Activated T-cell treated with anti-CD3 and anti-CD28 coated beads for 24 hours (primary cell): ENCODE measurements around the gene STXBP4.

Experiments used
- DNase-seq: peaks from one replicate; pipeline ENCODE4 v3.0.0-alpha.2; 2020; ENCODE audit warnings: low read depth

Gene STXBP4

DNA sequence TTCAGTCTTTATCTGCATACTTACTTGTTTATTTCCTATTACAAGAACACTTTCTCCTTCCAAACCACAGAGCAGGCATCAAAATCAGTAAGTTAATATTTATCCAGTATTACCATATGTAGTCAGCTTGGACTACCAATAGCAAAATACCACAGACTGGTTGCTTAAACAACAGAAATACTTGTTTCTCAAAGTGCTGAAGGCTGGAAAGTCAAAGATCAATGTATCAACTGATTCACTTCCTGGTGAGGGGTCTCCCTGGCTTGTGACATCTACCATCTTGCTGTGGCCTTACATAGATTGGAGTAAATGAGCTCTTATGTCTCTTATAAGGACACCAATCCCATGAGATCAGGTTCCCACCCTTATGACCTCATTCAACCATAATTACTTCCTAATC lies 2.6 kb downstream of the STXBP4 start:
- no peak for DNase-seq

DNA sequence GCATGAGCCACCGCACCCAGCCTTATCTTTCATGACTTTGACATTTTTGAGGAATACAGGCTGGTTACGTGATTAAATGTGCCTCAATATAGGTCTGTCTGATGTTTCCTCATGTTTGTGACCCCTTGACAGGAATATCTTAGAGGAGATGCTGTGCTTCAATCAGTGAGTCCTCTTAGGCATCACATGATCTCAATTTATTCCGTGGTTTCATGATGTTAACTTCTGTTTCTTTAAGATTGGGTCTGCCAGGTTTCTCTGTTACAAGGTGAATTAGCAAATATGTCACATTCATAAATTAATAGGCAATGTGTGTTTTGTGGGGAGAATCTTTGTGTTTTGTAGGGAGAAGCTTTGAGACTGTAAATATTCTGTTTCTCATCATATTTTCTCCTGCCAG lies 3.3 kb downstream of the STXBP4 start:
- no peak for DNase-seq

DNA sequence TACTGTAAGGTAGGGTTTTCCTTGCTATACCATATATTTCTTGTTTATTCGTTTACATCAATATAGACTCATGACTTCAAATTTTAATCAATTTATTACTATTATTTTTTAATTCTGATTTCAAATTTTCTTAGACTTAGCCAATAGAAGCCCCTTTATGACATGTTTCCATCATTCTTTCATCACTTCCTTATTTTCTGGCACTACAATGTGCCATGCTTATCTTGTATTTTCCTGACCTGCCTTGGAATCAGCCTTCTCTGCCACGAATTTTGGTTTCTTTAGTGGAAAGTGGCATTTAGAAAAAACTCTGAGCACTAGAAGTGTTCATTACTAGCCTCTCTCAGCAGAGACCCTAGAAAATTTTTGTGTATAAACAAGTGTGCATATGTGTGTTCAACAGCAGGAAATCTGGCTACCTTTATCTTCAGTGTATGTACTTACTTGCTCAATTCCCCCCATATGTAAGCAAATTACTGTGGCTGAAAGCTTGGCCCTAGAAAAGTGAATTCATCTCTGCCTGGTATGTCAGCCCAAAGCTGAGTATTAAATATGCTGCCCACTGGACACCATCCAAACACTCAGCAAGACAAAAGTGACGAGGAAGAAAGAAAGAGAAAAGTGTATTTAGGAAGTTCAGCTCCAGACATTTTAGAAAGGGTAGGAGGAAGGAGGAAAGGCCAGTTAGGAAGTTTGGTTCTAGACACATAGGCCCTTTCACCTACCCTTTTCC lies 4.0 kb downstream of the STXBP4 start:
- no peak for DNase-seq

DNA sequence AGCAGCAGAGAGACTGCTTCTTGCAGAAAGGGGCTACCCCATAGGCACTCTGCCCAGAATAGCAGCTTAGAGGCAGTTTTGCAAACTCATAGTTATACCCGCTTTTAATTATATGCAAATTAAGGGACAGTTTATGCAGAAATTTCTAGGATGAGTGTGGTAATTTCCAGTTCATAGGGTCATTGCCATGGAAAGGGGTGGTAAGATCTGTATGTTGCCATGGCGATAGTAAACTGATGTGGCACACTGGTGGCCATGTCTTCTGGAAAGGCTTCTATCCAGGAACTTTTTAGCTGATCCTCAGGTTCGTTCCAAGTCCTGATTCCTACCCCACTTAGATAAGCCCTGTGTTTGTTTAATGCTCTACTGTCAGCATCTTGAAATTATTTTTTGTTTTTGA lies 6.2 kb downstream of the STXBP4 start:
- no peak for DNase-seq

DNA sequence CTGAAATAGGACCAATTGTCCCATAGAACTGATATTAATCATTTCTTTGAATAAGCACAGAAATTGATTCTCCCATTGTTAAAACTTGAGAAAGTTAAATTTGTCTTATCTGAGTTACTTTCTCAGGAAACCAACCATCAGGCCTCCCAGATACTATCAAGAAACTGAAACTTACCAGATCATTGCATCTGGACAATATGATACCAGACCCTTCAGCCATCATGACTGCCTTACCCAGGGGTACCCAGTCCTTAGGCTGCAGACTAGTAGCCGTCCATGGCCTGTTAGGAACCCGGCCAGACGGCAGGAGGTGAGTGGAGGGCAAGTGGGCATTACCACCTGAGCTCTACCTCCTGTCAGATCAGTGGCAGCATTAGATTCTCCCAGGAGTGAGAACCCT lies 7.8 kb downstream of the STXBP4 start:
- no peak for DNase-seq

DNA sequence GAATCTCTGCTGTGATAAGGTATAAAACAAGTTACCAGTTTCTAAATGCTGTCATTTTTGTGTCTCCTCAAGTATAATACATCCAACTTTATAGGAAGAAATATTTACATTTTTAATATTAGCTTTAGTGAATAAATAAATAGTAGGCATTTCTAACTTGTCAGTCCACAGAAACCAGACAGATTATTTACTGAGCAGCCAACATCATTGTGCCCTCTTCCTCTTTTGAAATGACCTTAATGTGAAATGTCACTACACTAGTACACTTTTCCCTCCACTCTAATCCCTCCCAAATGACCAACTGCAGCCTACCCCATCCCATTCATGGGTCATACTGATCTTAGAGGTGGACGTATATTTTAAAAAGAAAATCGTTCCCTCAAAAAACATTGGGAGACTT lies 9.2 kb downstream of the STXBP4 start:
- DNase-seq = no peak

DNA sequence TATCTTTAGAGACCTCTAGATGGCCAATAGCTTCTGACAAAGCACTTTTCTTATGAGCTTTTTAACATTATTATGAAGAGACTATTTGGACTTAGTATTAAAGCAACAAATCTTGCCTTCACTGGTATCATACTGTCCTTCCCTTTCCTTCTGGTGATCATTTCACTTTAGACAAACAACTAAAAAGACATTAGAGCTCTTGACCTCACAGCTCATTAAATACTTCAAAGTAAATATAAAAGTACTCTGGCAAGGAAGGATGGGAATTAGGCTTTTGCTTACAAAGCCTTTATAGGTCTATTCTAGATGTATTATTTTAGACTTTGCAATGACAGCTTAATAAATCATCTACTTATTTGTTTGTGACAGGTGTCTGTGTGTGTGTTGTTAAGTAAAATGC lies 11.1 kb downstream of the STXBP4 start:
- DNase-seq = no peak

DNA sequence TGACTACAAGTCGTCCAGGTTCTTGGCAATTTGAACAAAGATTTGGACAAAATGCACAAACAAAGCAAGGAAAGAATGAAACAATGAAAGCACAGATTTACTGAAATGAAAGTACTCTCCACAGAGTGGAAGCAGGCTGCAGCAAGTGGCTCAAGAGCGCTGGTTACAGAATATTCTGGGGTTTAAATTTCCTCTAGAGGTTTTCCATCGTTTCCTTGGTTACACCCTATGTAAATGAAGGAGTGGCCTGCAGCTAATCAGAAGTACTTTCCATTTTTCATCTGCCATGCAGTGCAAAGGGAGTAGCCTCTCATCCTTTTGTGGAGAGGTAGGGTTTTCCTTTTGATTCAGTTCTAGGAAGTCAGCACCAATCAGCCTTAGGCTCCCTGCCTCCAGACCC lies 11.8 kb downstream of the STXBP4 start:
- DNase-seq = no peak

DNA sequence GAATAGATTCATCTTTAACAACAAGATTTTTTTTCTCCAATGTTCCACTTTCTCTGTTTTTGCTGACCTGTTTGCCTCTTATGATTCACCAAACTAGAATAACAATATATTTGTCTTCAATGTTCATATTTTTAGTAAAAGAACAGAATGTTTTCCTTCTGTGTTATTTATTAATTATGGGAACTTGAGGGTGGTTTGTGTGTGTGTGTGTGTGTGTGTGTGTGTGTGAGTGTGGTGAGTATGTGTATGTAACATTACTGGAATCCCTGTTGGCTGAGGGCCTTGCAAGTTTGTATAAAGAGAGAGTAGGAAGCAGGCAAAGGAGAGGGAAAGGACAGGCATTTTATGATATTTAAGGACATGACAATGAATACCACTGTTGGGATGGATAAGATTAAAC lies 13.8 kb downstream of the STXBP4 start:
- no peak for DNase-seq

DNA sequence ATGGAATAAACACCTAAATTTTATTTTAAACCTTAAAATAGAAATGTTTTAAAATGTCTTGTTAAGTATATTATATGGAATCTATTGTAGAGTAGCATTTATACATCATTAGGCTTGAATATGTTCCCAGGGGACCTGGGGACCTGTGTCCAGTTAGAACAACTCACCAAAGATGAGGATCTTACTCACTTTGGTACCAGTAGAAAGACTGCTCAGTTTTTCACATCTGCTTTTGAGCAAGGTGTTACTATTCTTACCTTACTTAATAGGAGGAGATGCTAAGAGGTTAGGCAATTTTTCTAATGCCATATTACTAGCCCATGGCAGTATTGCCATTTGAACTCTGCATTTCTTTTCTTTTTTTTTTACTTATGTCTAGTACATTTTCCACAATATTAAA lies 14.7 kb downstream of the STXBP4 start:
- DNase-seq = no peak

DNA sequence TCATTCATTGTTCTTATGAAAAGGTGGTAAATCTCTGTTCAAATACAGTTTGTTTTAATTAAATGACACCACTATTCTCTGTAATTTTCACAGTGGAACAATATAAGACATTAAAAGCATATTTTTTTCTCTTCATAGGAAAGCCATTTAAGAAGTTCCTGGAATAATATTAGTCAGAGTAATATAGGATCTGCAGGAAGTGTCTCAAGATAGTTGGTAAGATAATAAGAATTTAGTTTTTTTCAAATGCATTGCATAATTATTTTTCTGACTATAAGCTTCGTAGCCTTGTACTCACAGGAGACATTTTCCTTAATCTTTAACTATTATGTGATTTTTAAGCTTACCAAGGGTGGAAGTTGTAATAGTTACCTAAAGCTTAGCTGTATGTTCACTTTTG lies 16.9 kb downstream of the STXBP4 start:
- DNase-seq = no peak

DNA sequence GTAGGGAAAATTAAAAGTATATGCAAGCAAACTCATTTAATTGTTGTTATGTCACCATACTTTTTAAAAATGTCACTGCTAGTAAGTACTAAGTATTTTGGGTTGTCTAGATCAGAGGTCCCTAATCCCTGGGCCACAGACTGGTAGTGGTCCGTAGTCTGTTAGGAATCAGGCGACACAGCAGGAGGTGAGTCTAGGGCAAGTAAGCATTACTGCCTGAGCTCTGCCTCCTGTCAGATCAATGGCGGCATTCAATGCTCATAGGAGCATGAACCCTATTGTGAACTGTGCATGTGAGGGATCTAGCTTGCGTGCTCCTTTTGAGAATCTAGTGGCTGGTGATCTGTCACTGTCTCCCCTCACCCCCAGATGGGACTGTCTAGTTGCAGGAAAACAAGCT lies 21.6 kb downstream of the STXBP4 start:
- DNase-seq = no peak

DNA sequence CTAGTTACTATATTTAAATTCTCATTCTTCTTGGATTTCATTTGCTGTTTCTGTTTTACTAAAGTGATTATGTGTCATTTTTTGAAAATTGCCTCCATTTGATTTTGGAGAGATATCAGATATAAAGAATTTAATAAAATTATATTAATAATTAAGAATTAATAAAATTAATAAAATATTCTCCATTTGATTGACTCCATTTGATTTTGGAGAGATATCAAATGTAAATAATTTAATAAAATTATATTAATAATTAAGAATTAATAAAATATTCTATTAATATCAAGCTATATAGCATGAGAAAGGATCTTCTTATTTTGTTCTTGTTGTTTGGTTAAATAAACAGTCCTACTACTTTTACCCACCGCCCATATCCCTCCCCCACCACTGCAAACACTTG lies 23.0 kb downstream of the STXBP4 start:
- DNase-seq = no peak

DNA sequence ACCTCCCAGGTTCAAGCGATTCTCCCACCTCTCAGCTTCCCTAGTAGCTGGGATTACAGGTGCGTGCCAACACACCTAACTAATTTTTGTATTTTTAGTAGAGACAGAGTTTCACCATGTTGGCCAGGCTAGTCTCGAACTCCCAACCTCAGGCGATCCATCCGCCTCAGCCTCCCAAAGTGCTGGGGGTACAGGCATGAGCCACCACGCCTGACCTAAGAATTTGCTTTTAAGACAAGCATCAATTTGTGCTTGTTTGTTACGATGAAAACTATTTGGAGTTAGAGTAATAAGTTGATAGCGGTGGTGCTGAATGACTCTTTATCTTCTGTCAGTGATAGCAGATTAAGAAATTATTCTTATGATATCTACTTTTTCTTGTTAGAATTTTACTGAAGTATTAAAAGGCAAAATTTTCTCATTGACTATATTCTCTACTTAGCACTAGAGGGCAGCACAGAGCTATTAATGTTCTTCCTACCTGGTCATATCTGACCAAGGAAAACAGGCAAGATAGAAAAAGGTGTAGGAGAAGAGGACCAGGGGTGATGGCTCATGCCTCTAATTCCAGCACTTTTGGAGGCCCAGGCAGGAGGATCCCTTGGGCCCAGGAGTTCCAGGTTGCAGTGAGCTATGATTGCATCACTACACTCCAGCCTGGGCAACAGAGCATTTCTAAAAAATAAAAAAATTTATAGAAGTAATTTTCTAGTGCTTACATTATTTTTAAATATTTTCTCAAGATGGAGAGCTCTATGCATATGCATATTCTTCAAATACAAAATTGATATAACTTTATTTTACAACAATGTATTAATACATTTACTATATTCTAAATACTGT lies 24.5 kb downstream of the STXBP4 start:
- no peak for DNase-seq

DNA sequence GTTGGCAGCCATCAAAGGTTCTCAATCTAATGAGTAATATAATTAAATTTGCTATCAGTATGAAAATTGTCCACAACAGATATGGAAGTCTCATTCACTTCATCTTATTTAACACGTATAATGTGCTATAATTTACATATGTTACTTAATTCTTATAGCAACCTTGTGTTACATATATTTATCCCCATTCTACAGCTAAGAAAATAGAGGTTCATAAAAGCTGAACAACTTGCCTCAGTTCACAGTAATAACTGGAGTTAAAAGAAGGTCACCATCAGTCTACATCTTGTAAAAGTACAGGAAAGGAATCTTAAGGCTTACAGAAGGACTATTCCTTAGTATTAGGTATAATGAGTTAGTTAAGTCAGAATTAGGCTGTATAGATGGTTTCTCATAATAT lies 27.9 kb downstream of the STXBP4 start:
- DNase-seq = no peak

DNA sequence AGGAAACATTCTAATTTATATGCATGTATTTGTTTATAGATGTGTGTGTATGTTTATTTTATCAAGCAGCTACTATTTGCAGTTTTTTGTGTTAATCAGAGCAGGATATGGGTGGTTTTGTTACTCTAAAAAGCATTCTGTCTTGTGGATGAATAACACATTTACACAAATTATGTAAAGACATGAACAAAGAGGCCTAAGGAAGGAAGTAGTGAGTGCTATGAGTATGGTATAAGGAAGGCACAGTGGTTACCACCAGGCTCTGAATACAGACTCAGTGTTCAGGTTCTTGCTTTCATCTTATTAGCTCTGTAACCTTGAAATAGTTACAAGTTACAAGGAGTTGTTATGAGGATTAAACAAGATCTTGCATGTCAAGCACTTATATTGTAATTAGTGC lies 33.9 kb downstream of the STXBP4 start:
- DNase-seq = no peak

DNA sequence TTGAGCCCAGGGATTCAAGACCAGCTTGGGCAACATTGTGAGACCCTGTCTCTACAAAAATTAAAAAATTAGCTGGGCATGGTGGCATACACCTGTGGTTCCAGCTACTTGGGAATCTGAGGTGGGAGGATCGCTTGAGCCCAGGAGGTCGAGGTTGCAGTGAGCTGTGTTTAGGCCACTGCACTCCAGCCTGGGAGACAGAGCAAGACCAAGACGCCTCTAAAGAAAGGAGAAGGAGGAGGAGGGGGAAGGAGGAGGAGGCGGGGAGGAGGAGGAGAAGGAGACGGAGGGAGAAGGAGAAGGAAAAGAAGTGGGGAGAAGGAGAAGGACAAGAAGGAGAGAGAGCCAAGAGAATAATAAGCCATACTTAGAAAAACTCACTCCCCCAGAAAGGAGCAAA lies 35.9 kb downstream of the STXBP4 start:
- no peak for DNase-seq

DNA sequence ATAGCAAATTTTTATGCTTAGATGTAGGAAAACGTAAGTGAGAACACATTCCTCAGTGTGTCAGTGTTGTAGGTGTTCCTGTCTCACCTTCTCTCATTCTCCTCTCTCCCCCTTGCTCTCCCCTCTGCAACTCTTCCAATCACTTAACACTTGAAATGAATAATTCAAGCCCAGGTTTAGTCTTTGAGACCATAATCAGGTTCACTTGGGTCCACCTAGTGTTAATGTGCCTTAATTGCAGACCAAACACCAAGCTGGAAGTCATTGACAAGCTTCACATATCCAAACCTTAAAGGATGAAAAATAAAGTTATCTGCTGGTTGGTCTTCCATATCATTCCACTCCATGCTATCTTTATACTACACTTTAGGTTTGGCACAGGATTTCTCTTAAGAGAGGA lies 37.0 kb downstream of the STXBP4 start:
- DNase-seq = no peak

DNA sequence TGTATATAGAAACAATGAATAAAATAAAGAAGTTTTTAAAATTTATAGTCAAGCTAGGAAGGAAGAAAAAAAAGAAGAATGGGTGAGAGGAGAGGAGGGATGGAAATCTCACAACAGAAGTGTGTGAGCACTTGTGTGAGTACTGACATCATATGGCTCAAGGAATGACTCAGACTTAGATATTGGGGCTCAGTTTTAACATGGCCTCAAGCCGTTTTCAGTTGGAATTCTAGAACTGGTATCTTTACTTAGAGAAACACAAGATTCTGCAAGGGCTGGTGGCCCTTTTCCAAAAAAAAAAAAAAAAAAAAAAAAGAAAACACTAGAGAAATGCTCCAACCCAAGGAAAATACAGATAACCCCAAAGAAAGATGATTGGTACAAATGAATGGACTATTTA lies 55.1 kb downstream of the STXBP4 start:
- DNase-seq = no peak

DNA sequence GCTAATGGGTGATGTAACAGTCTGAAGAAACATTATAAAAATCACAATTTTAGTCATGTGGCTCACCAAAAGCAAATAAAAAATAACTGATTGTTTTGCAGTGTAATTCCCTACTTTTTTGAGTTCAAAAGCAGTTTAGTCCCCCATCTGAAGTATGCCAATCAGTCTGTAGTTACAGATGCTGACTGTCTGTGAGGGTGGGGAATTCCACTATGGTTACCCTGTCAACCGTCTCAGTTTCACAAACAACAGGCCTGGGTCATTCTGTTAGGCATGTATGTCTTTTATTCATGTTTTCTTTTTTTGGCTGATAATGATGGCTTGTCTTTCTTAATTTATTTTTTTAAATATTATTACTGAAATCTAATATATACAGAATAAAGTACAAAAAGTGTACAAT lies 69.3 kb downstream of the STXBP4 start:
- no peak for DNase-seq

DNA sequence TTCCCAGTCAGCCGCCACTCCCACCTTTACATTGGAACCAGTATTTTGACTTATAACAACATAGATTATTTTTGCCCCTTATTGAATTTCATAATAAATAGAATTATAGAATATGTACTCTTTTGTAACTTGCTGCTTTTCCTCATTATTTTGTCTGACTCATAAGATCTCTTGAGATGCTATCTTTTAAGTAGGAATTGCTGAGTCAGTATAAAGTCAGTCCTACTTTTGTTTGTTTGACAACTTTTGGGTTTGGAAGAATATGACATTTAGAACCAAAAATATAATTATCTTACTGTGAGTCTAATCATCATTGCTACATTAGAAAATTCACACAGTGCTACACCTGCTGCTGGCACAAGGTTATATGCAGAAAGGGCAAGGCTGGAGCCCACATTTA lies 69.7 kb downstream of the STXBP4 start:
- DNase-seq = no peak

DNA sequence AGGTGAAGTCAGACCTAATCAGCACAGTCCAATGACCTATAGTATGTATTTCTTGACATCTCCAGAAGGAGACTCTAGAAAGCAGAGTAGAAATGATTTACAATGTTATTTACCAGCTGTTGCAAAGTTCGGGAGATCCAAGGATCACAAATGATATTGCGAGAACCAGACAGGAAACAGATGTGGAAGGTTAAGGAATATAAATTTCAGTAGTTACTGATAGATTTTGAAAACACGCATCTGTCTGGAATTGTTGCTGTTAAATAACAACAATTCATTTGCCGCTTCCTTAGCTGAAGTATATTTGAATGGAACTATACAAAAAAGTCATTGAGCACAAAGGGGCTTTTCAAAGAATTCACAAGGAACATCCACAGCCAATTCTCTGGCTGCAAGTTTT lies 72.0 kb downstream of the STXBP4 start:
- DNase-seq = no peak

DNA sequence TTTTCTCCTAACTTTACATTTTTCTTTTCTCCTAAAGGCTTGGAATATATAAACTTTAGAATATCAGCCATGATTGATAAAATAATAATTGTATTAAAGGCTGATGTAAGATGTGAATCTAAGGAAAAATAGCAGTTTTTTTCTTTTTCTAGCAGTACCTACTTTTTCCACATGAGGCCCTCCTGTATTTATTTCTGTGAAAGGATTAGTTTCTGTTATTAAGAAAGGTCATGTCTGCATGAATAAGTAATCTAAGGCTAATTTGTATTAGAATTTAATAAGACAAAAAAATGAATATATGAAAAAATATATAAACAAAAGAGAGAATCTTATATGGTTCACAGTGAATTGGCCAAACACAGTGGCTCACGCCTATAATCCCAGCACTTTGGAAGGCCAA lies 85.3 kb downstream of the STXBP4 start:
- no peak for DNase-seq

DNA sequence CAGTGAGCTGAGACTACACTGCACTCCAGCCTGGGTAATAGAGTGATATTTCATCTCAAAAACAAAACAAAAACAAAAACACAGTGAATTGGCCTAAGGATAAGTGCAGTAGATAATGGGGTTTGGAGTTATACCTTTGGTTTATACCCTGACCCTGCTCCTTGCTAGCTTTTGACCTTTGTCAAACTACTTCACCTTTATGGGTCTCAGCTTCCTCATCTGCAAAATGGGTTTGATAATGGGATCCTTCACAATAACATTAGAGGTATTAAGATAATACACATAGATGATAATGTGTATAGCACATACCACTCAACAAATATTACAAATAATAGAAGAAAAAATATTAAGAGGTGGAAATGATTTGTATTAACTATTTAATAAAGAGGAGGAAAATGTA lies 85.9 kb downstream of the STXBP4 start:
- no peak for DNase-seq
